GM19023 (cell line): ENCODE data around the gene HMHB1.

ENCODE experiments used
- ATAC-seq: cut with Tn5 transposase; IDR thresholded peaks from one replicate; pipeline ENCODE4 v1.9.1; 2021; ENCODE audit warnings: mild to moderate bottlenecking, moderate library complexity; ENCODE audit not compliant: unreplicated experiment

Gene HMHB1

GRCh38 chr5:143812085-143812705, at the start of gene HMHB1:
Gene HMHB1 (plus strand): TSS chr5:143812161.
- peak; percentile 71 for ATAC-seq

DNA sequence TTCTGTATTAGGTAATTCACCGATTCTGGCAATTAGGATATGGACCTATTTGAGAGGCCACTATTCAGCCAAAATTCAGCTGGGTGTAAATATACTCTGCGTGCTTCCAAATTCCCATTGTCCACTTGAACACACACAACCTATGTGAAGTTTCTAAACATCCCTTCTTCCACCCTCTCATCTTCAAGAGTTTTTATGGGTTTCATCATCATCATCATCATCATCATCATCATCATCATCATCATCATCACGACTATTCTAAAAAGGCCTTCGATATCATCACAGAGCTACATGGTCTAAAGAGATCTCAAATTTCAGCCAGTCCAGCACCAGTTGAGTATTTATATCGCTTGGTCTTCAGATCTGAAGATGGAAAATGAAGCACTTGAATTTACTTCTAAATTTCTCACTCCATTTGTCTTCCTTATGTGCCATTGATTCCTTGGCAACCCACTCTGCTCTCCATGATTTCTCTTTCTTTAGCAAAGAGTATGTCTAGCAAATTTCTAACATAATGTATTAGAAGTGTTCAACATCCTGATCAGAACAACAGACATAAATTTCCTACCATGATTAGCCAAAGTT, 49.2 kb upstream of the HMHB1 start:
- ATAC-seq: no peak

GRCh38 chr5:143767162-143767561, 44.8 kb upstream of the HMHB1 start:
- no peak for ATAC-seq

GRCh38 chr5:143769026-143769786, 42.8 kb upstream of the HMHB1 start:
- ATAC-seq: no peak

- no peak for ATAC-seq
Measured at GRCh38 chr5:143770450-143770849, 41.5 kb upstream of the HMHB1 start.

DNA sequence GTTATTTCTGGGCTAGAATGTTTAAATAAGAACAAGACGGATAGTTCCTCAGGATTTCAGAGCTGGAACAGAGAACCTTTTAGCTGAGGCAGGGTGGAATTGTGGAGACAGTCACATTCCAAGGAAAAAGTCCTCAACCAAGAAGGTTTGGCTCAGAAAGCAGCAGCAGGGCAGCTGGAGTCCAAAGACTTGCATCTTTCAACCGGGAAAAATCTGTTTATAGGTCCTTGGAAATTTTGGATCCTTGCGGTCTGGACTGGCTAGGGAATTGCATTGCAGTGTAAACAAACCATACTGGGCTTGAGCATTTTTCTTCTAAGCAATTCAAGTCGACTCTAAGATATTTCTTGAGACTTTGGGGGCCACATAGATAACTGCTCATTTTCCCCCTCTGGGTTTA, 40.8 kb upstream of the HMHB1 start:
- no peak for ATAC-seq

- no peak for ATAC-seq
Measured at GRCh38 chr5:143771602-143772001, 40.4 kb upstream of the HMHB1 start.

DNA sequence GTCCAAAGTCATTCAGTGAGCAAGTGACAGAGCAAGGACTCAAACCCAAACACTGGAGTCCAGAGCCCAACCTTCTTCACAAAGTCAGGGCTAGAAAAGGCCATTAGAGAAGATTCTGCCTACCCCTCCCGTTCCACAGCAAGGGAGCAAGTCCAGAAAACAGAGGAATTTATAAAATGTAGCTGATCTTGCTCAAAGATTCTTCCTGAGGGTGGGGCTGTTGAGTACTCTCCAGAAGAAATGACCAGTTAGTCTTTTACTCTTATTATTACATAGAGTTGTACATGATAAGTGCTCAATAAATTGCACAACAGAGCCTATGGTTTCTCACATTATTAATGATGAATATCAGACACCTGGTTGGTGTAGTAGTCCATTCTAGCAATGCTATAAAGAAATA, 39.3 kb upstream of the HMHB1 start:
- no peak for ATAC-seq

- ATAC-seq: no peak
Measured at GRCh38 chr5:143775258-143775657, 36.7 kb upstream of the HMHB1 start.

DNA sequence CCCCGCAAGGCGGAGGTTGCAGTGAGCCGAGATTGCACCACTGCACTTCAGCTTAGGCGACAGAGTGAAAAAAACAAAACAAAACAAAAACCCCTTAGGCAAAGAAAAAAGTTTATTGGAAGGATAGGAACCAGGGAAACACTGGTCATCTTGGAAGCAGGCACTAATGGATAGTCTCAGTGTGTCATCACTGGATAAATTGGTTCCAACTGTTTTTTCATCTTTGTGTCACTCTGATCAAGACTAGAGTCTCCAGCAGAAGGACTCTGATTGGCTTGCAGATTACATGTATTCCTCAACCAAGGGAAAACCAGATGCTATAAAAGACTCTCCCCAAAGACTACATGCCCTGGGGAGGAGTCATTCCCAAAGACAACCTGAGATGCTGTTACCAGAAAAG, 35.0 kb upstream of the HMHB1 start:
- no peak for ATAC-seq

GRCh38 chr5:143779506-143779905, 32.5 kb upstream of the HMHB1 start:
- ATAC-seq: no peak

DNA sequence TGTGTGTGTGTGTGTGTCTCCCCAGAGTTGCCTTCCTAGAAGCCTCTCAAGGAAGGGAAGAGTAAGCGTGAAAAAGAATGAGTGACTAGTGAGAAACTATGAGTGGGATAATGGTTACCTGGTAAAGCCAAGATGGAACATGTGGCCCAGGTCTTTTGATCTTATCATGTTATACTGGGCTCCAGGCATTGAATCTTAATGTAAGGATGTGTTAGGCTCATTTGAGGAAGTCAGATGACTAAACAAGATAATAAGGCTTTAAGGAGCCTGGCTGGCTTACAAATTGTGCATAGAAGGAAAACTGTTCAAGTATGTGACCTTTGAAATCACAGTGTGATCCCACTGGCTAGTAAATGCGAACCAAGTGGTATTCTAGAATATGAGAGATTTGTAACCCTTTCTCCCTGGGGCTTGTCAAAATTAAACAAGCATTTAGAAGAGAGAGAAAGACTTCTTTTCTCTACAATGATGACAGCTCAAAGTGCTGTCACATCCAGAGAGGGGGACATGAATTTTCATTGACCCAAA, 29.9 kb upstream of the HMHB1 start:
- ATAC-seq: no peak

- no peak for ATAC-seq
Measured at GRCh38 chr5:143782588-143783386, 29.2 kb upstream of the HMHB1 start.

DNA sequence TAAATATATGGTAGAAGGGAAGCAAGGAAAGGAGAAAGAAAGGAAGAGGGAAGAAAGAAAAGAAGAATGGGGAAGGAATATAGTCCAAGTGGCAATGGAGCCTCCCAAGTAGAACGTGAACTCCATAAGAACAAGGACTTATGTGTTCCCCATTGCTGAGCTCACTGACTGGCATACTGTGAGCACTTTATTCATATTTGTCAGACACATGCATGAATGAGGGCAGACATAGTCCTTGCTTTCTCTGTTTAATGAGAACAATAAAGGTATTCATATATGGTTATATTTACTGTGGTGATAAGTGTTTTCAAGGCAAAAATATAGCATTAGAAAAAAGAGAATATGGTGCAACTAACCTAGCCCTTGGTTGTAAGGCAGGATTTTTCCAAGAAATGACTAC, 23.6 kb upstream of the HMHB1 start:
- no peak for ATAC-seq

- ATAC-seq: no peak
Measured at GRCh38 chr5:143790457-143791112, 21.4 kb upstream of the HMHB1 start.

DNA sequence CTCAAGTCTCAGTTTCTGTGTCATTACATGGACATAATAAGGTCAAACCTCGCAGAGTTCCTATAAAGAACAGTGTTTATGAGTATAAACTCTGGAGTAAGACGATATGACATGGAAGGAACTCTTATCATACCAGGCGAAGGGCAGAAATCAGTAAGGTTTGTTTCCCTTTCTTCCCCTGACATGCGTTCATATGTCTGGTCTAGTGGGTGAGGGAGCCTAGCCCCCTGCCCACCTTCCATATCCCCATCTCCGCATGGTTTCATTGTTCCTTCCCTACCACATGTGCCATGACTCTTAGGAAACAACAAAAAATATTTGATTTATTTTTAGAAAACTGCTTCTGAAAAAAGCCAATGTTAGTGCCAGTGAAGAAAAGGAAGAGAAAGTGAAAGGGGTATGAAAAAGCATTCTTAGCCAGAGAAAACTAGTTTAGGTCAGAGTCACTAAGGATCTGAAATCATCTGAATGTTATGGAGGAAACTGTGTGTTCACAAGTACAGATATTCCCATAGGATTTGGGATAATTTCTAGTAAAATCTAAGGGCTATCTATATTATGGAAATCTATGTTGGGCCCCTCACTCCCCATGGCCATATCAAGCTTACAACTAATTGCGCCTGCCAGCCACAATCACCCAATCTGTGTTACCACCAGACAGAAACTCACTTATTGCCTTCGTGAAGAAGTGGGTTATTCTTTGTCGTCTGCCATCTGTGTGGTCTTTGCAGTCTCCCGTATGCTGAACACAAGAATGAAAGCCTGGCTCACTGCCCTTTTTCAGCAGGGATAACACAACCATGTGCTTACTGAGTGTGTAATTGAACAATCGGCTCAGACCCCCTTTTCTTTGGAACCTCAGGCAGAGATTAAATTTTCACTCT, 19.9 kb upstream of the HMHB1 start:
- ATAC-seq: peak; percentile 63

- ATAC-seq: no peak
Measured at GRCh38 chr5:143793249-143793648, 18.7 kb upstream of the HMHB1 start.

GRCh38 chr5:143796125-143796524, 15.8 kb upstream of the HMHB1 start:
- no peak for ATAC-seq

GRCh38 chr5:143796753-143797152, 15.2 kb upstream of the HMHB1 start:
- no peak for ATAC-seq

DNA sequence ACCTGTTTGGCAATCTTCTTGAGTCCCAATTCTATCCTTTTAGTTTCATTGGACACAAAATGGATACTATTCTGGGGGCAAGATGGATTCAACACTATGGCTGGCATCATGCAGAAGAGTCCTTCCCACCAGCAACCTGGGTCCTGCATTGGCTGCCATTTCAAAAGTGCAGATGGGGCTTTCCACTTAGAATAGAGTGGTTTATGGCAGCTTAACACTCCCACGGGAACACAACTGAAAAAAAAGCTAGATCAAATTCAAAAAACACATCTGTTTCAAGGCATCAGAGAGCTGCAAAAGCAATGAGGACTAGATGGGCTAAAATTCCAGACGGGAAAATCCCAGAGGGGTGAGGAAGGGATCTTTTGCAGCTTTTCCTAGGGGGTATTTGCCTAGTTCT, 11.2 kb upstream of the HMHB1 start:
- ATAC-seq: peak; percentile 42
